Activated B cell treated with CpG ODN at 0.5 μM for 24 hours (primary cell): ENCODE results near the gene GPBP1L1. TPM values are rescaled to one million over a fixed set of nuclear protein-coding genes. Genes with fewer than 3 reads are reported as not detected.

Source experiments
- ATAC-seq: fragments of 200-7000 bp; cut with Tn5 transposase; one replicate; pipeline ENCODE4 v1.10.0; 2021; ENCODE audit warnings: low read depth, mild to moderate bottlenecking, moderate library complexity
- CTCF ChIA-PET: fragments of 350-600 bp; sonication (Branson Sonifier 250); formaldehyde crosslinking; loops from one replicate; lab custom pipeline; 2021; ENCODE audit warnings: antibody characterized with exemption; lab: Charles Lee
- POLR2A ChIA-PET: fragments of 350-600 bp; sonication (Branson Sonifier 250); formaldehyde crosslinking; loops from one replicate; lab custom pipeline; 2021; ENCODE audit warnings: antibody characterized with exemption; lab: Charles Lee
- DNase-seq: peaks from one replicate; pipeline ENCODE4 v3.0.0; 2022
- H3K27ac Mint-ChIP-seq: one replicate; pipeline ENCODE4 v1.8.0; 2020; ENCODE audit warnings: mixed read lengths
- H3K27me3 Mint-ChIP-seq: one replicate; pipeline ENCODE4 v1.8.0; 2021; ENCODE audit warnings: mixed read lengths
- H3K36me3 Mint-ChIP-seq: one replicate; pipeline ENCODE4 v1.8.0; 2021; ENCODE audit warnings: low read depth, mixed read lengths
- H3K4me1 Mint-ChIP-seq: one replicate; pipeline ENCODE4 v1.8.0; 2021; ENCODE audit warnings: mixed read lengths
- H3K4me3 Mint-ChIP-seq: one replicate; pipeline ENCODE4 v1.8.0; 2020; ENCODE audit warnings: mild to moderate bottlenecking, mixed read lengths
- H3K9me3 Mint-ChIP-seq: one replicate; pipeline ENCODE4 v1.8.0; 2020; ENCODE audit warnings: mixed read lengths
- CTCF ChIP-seq: fragments of 200-600 bp; IDR thresholded peaks from one replicate; pipeline ENCODE4 v1.8.0; 2022; ENCODE audit warnings: antibody characterized with exemption, mild to moderate bottlenecking
- intact Hi-C: fragments of 100-400 bp; cut with micrococcal nuclease; formaldehyde crosslinking; loops from one replicate; pipeline ENCODE4 v1.15.1; 2024
- total RNA-seq: library from RNA; stranded (reverse); gene quantifications from 2 replicates; pipeline ENCODE4 v1.2.3, GENCODE V29; 2022

The GPBP1L1 gene
- total RNA-seq, 1 donor from 2014 or later: 138 TPM

- Mint-ChIP-seq H3K9me3 (no peaks in the 10 kb centered on the region), H3K27ac (no peak overlapping the region), H3K4me3 (no peak overlapping the region), H3K4me1 (peaks cover 73% of the 10 kb centered on the region), H3K27me3 (no peaks in the 10 kb centered on the region), H3K36me3 (peaks cover 26% of the 10 kb centered on the region)
- no peak for TF ChIP-seq CTCF
- DNase-seq: no peak
- ChIA-PET POLR2A (no interaction called here), CTCF (no interaction called here)
- intact Hi-C loops: no loop called here
- ATAC-seq: no peak
Observed at GRCh38 chr1:45674478-45674877, 11.9 kb downstream of the GPBP1L1 start.

GRCh38 chr1:45673956-45674355 is 12.4 kb downstream of the GPBP1L1 start:
- intact Hi-C loops: no loop called here
- Mint-ChIP-seq H3K9me3 (no peaks in the 10 kb centered on the region), H3K4me3 (no peak overlapping the region), H3K36me3 (peaks cover 28% of the 10 kb centered on the region), H3K27ac (no peak overlapping the region), H3K4me1 (peaks cover 70% of the 10 kb centered on the region), H3K27me3 (no peaks in the 10 kb centered on the region)
- DNase-seq: no peak
- CTCF ChIA-PET: no interaction called here
- POLR2A ChIA-PET: no interaction called here
- TF ChIP-seq CTCF: no peak
- ATAC-seq: no peak

- Mint-ChIP-seq H3K4me3 (no peak overlapping the region), H3K9me3 (no peaks in the 10 kb centered on the region), H3K4me1 (peaks cover 59% of the 10 kb centered on the region), H3K27me3 (no peaks in the 10 kb centered on the region), H3K27ac (no peak overlapping the region), H3K36me3 (peaks cover 35% of the 10 kb centered on the region)
- no peak for DNase-seq
- ChIA-PET POLR2A (no interaction called here), CTCF (no interaction called here)
- intact Hi-C loops: no loop called here
- TF ChIP-seq CTCF: no peak
- ATAC-seq: no peak
Observed at GRCh38 chr1:45669859-45670655, 16.3 kb downstream of the GPBP1L1 start.

- intact Hi-C loops: no loop called here
- DNase-seq (no peak), ATAC-seq (no peak)
- H3K27me3 Mint-ChIP-seq: no peaks in the 10 kb centered on the region
- no peak overlapping the region for H3K4me3 Mint-ChIP-seq
- no peak for TF ChIP-seq CTCF
- H3K36me3 Mint-ChIP-seq: peaks cover 29% of the 10 kb centered on the region
- no peaks in the 10 kb centered on the region for H3K9me3 Mint-ChIP-seq
- CTCF ChIA-PET: no interaction called here
- no peak overlapping the region for H3K27ac Mint-ChIP-seq
- POLR2A ChIA-PET: no interaction called here
- H3K4me1 Mint-ChIP-seq: peaks cover 54% of the 10 kb centered on the region
Observed at GRCh38 chr1:45669379-45669778, 17.0 kb downstream of the GPBP1L1 start.

GRCh38 chr1:45668526-45668925 is 17.8 kb downstream of the GPBP1L1 start:
- H3K27ac Mint-ChIP-seq: no peak overlapping the region
- no peak for TF ChIP-seq CTCF
- H3K4me3 Mint-ChIP-seq: no peak overlapping the region
- ATAC-seq (no peak), DNase-seq (no peak)
- peaks cover 26% of the 10 kb centered on the region for H3K36me3 Mint-ChIP-seq
- H3K4me1 Mint-ChIP-seq: peaks cover 47% of the 10 kb centered on the region
- CTCF ChIA-PET: no interaction called here
- intact Hi-C loops: no loop called here
- no peaks in the 10 kb centered on the region for H3K27me3 Mint-ChIP-seq
- POLR2A ChIA-PET: no interaction called here
- H3K9me3 Mint-ChIP-seq: no peaks in the 10 kb centered on the region
